Activated T-cell treated with anti-CD3 and anti-CD28 coated beads, Interleukin-2, amount 50 U/mL, for 72 hours (primary cell): ENCODE data around the gene FKBP2. TPM values are rescaled to one million over a fixed set of nuclear protein-coding genes. Genes with fewer than 3 reads are reported as not detected.

Experiments
- total RNA-seq, 2 donors: library from RNA; stranded (reverse); gene quantifications; one replicate each; pipeline ENCODE4 v1.2.3, GENCODE V29; 2022

FKBP2 gene
- total RNA-seq, 2 donors from 2014 or later, result 34.2 to 41.5 TPM

Other genes starting within 250 kb of the FKBP2 start
- gene FLRT1, start 205.2 kb upstream of the FKBP2 start, total RNA-seq, result 1 to 10 TPM in 1 of 2 donors, under 1 TPM in 1; 0.19 to 1.4 TPM
- gene MACROD1, start 75.0 kb upstream of the FKBP2 start, total RNA-seq, result 10 to 100 TPM; 17.4 to 18.4 TPM
- 100 to 1,000 TPM; 246 to 256 TPM for gene STIP1, start 54.9 kb upstream of the FKBP2 start, total RNA-seq
- 100 to 1,000 TPM; 158 to 164 TPM for gene FERMT3, start 34.4 kb upstream of the FKBP2 start, total RNA-seq
- gene TRPT1, start 14.9 kb upstream of the FKBP2 start, total RNA-seq, result 10 to 100 TPM; 19.7 to 25.5 TPM
- 10 to 100 TPM; 78.6 to 92.9 TPM for gene NUDT22, start 14.8 kb upstream of the FKBP2 start, total RNA-seq
- gene DNAJC4, start 10.5 kb upstream of the FKBP2 start, total RNA-seq, result 10 to 100 TPM; 42.2 to 54.1 TPM
- gene VEGFB, start 6.5 kb upstream of the FKBP2 start, total RNA-seq, result 10 to 100 TPM; 65.4 to 67.3 TPM
- gene PPP1R14B, start 5.8 kb downstream of the FKBP2 start, total RNA-seq, result 100 to 1,000 TPM; 121 to 149 TPM
- gene PLCB3, start 10.4 kb downstream of the FKBP2 start, total RNA-seq, result 10 to 100 TPM in 1 of 2 donors, 1 to 10 TPM in 1; 9.1 to 10.5 TPM
- 10 to 100 TPM; 35.2 to 35.7 TPM for gene BAD, start 43.6 kb downstream of the FKBP2 start, total RNA-seq
- 10 to 100 TPM; 57.1 to 67.4 TPM for gene GPR137, start 44.8 kb downstream of the FKBP2 start, total RNA-seq
- under 1 TPM in 1 of 2 donors, not detected in 1; 0.35 TPM for gene KCNK4, start 50.2 kb downstream of the FKBP2 start, total RNA-seq
- gene CATSPERZ, start 59.3 kb downstream of the FKBP2 start, total RNA-seq, result 1 to 10 TPM in 1 of 2 donors, under 1 TPM in 1; 0.53 to 1.1 TPM
- 10 to 100 TPM; 40.5 to 42.4 TPM for gene ESRRA, start 64.4 kb downstream of the FKBP2 start, total RNA-seq
- gene TRMT112, start 76.5 kb downstream of the FKBP2 start, total RNA-seq, result 100 to 1,000 TPM; 145 to 154 TPM
- gene PRDX5, start 77.0 kb downstream of the FKBP2 start, total RNA-seq, result 100 to 1,000 TPM; 134 to 138 TPM
- gene CCDC88B, start 99.1 kb downstream of the FKBP2 start, total RNA-seq, result 100 to 1,000 TPM; 119 to 126 TPM
- gene RPS6KA4, start 118.1 kb downstream of the FKBP2 start, total RNA-seq, result 10 to 100 TPM; 16.6 to 18.4 TPM